DOHH2 (cell line): Measurements from ENCODE around the gene NDUFA5.

Experiments
- EZH2phosphoT487 ChIP-seq: fragments of 200-600 bp; sonication (generic); IDR thresholded peaks from 2 replicates; pipeline ENCODE4 v1.6.1; 2017; ENCODE audit warnings: borderline replicate concordance, mild to moderate bottlenecking, antibody characterized with exemption, low read length, moderate library complexity, mixed read lengths
- TF ChIP-seq, protein P1 (sequence below): fragments of 200-600 bp; sonication (generic); IDR thresholded peaks from one replicate; pipeline ENCODE4 v1.5.1; 2014; ENCODE audit warnings: antibody characterized with exemption, mild to moderate bottlenecking, low read depth, low read length; ENCODE audit not compliant: poor library complexity, severe bottlenecking

DNA sequence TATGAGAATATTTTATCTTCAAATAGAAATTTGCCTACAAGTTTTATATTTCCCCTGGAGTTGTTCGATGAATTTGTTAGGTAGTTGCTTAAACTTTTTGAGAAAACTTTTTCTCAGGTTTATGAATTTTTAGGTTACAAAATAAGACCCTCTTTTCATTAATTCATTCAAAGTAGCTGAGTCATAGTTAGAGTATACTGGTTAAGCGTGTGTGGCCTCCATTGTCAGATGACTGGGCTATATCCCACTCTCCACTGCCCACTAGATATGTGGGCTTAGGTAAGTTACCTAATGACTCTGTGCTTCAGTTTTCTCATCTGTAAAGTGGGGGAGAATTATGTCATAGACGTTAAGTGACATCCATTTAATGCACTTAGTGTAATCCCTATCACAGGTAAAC, 45.0 kb upstream of the NDUFA5 start:
- TF ChIP-seq, protein P1, sequence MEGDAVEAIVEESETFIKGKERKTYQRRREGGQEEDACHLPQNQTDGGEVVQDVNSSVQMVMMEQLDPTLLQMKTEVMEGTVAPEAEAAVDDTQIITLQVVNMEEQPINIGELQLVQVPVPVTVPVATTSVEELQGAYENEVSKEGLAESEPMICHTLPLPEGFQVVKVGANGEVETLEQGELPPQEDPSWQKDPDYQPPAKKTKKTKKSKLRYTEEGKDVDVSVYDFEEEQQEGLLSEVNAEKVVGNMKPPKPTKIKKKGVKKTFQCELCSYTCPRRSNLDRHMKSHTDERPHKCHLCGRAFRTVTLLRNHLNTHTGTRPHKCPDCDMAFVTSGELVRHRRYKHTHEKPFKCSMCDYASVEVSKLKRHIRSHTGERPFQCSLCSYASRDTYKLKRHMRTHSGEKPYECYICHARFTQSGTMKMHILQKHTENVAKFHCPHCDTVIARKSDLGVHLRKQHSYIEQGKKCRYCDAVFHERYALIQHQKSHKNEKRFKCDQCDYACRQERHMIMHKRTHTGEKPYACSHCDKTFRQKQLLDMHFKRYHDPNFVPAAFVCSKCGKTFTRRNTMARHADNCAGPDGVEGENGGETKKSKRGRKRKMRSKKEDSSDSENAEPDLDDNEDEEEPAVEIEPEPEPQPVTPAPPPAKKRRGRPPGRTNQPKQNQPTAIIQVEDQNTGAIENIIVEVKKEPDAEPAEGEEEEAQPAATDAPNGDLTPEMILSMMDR: no peak
- no peak for TF ChIP-seq EZH2phosphoT487
